Epithelial cell of alveolus of lung (primary cell): Measurements from ENCODE around the gene PLEKHO2. TPM values are rescaled to one million over a fixed set of nuclear protein-coding genes. Genes with fewer than 3 reads are reported as not detected.

Experiments
- total RNA-seq: library from RNA; depleted of rRNA; stranded (reverse); fragments of >200 nt; gene quantifications from 2 replicates; pipeline ENCODE4 v1.2.1, GENCODE V29; 2015

The PLEKHO2 gene
- total RNA-seq: 14.1 and 26.0 TPM in 2 replicates

GRCh38 chr15:64841344-64842095 lies at the start of gene PLEKHO2:
TSS of gene PLEKHO2 (plus strand) at chr15:64841915. CDS start at chr15:64842017, 102 bp downstream.

GRCh38 chr15:64825431-64826294 lies 16.1 kb upstream of the PLEKHO2 start, which contains the start of gene PIF1:
TSS of gene PIF1 (minus strand) at chr15:64825647. CDS start at chr15:64824335, 1,312 bp downstream.

GRCh38 chr15:64911311-64912186 lies 69.8 kb downstream of the PLEKHO2 start, which contains the start of gene ANKDD1A:
TSS of gene ANKDD1A (plus strand) at chr15:64911902. CDS start at chr15:64911931, 29 bp downstream.

Other genes starting within 250 kb of the PLEKHO2 start
- 0.26 TPM in 1 of 2 replicates, not detected in the other for gene RBPMS2, start 66.3 kb upstream of the PLEKHO2 start, total RNA-seq
- 4.5 and 6.2 TPM in 2 replicates for gene PIF1, start 16.3 kb upstream of the PLEKHO2 start, total RNA-seq
- gene ANKDD1A, start 70.0 kb downstream of the PLEKHO2 start, total RNA-seq: 1.3 and 8.7 TPM in 2 replicates
- 74.2 and 78.2 TPM in 2 replicates for gene SPG21, start 148.0 kb downstream of the PLEKHO2 start, total RNA-seq
- gene MTFMT, start 187.7 kb downstream of the PLEKHO2 start, total RNA-seq: 27.8 and 38.9 TPM in 2 replicates
- 0.65 and 8.3 TPM in 2 replicates for gene SLC51B, start 203.5 kb downstream of the PLEKHO2 start, total RNA-seq
- 39.0 and 131 TPM in 2 replicates for gene RASL12, start 226.1 kb downstream of the PLEKHO2 start, total RNA-seq
- gene KBTBD13, start 234.8 kb downstream of the PLEKHO2 start, total RNA-seq: 0.13 TPM in 1 of 2 replicates, not detected in the other